Progenitor cell of endocrine pancreas (in vitro differentiated cells): ENCODE measurements around the gene EMCN. TPM values are rescaled to one million over a fixed set of nuclear protein-coding genes. Genes with fewer than 3 reads are reported as not detected.
"Not testable (repeated sequence)": the region's sequence is repeated elsewhere in the genome, so short reads cannot be mapped to it uniquely, and the experiment has no call there.

Experiments
- DNase-seq: peaks from one replicate; pipeline ENCODE4 v3.0.0; 2021; ENCODE audit warnings: low spot score; ENCODE audit not compliant: unreplicated experiment
- H3K27ac Mint-ChIP-seq: 2 replicates; pipeline ENCODE4 v1.8.0; 2021; ENCODE audit warnings: mild to moderate bottlenecking, moderate library complexity, mixed read lengths
- H3K27me3 Mint-ChIP-seq: 2 replicates; pipeline ENCODE4 v1.8.0; 2021; ENCODE audit warnings: mixed read lengths
- H3K36me3 Mint-ChIP-seq: 2 replicates; pipeline ENCODE4 v1.8.0; 2022; ENCODE audit warnings: mixed read lengths; ENCODE audit not compliant: insufficient read depth
- H3K4me1 Mint-ChIP-seq: 2 replicates; pipeline ENCODE4 v1.8.0; 2021; ENCODE audit warnings: low read depth, mixed read lengths
- H3K4me3 Mint-ChIP-seq: 2 replicates; pipeline ENCODE4 v1.8.0; 2021; ENCODE audit warnings: low read depth, mild to moderate bottlenecking, moderate library complexity, mixed read lengths
- H3K9me3 Mint-ChIP-seq: 2 replicates; pipeline ENCODE4 v1.8.0; 2021; ENCODE audit warnings: low read depth, mixed read lengths
- total RNA-seq: library from RNA; stranded (reverse); gene quantifications from 2 replicates; pipeline ENCODE4 v1.2.1, GENCODE V29; 2021
- TF ChIP-seq, protein P1 (sequence below): fragments of 200-600 bp; sonication (generic); IDR thresholded peaks from one replicate; pipeline ENCODE4 v1.5.0; 2021; ENCODE audit warnings: antibody characterized with exemption, mild to moderate bottlenecking; ENCODE audit not compliant: unreplicated experiment

The EMCN gene
- total RNA-seq, 1 donor from 2014 or later, result not detected

DNA sequence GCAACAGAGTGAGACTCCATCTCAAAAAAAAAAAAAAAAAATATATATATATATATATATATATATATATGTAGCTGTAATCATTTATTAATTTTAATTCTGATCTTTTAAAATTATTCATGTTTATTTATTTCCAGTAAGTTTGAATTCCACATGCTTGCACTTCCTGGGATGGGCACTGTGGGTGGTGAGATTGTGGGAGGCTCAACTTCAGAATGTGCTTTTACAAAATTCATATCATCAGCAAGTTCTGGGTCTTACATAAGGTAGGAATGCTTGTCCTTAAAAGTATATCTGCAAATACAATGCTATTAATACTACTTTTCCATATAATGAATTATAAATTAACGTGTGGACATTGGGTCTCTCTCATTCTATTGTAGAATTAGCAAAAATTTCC lies 156.5 kb downstream of the EMCN start:
- Mint-ChIP-seq H3K27ac (no peak overlapping the region), H3K4me1 (no peaks in the 10 kb centered on the region), H3K27me3 (no peaks in the 10 kb centered on the region), H3K4me3 (no peak overlapping the region), H3K9me3 (peaks cover 16% of the 10 kb centered on the region), H3K36me3 (no peaks in the 10 kb centered on the region)
- DNase-seq, result no peak
- TF ChIP-seq, protein P1, sequence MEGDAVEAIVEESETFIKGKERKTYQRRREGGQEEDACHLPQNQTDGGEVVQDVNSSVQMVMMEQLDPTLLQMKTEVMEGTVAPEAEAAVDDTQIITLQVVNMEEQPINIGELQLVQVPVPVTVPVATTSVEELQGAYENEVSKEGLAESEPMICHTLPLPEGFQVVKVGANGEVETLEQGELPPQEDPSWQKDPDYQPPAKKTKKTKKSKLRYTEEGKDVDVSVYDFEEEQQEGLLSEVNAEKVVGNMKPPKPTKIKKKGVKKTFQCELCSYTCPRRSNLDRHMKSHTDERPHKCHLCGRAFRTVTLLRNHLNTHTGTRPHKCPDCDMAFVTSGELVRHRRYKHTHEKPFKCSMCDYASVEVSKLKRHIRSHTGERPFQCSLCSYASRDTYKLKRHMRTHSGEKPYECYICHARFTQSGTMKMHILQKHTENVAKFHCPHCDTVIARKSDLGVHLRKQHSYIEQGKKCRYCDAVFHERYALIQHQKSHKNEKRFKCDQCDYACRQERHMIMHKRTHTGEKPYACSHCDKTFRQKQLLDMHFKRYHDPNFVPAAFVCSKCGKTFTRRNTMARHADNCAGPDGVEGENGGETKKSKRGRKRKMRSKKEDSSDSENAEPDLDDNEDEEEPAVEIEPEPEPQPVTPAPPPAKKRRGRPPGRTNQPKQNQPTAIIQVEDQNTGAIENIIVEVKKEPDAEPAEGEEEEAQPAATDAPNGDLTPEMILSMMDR, result no peak

DNA sequence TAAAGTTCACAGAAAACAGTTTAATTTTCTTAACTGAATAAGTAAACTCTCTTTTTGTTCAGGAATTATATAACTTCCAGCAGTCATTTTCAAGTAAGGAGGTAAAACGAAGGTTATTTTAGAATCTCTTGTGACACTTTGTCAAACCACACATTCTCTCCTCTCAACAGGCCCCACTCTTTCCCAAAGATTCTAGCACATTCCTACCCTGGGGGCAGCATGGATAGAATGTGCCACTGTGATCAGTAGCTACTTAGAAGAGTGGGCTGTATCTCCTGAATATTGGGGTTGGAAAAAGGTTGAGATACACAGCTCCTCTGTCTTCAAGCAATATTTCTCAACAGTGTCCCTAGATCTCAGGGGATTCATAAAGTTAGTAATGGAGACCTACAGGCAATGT lies 157.6 kb downstream of the EMCN start:
- no peak for DNase-seq
- TF ChIP-seq, protein P1, result no peak
- Mint-ChIP-seq H3K4me1 (no peaks in the 10 kb centered on the region), H3K27ac (no peak overlapping the region), H3K9me3 (peaks cover 16% of the 10 kb centered on the region), H3K27me3 (no peaks in the 10 kb centered on the region), H3K36me3 (no peaks in the 10 kb centered on the region), H3K4me3 (no peak overlapping the region)

DNA sequence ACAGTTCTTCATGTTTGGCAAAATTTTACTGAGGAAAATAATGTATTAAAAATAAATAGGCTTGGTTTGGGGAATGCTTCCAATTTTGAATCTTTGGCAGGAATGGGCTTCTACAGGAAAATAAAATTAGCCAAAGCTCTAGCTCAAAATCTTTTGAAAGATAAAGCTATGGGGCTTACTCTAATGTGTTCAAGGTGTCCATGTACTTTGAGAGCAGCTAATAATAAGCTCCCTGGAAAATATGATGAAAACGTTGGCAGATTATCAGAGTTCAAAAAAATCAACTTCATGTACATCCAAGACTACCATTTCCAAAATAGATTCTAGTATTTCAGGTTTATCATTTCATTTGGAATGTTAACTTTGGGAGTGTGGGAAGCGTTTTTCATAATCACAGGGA lies 158.4 kb downstream of the EMCN start:
- no peak overlapping the region for H3K27ac Mint-ChIP-seq

DNA sequence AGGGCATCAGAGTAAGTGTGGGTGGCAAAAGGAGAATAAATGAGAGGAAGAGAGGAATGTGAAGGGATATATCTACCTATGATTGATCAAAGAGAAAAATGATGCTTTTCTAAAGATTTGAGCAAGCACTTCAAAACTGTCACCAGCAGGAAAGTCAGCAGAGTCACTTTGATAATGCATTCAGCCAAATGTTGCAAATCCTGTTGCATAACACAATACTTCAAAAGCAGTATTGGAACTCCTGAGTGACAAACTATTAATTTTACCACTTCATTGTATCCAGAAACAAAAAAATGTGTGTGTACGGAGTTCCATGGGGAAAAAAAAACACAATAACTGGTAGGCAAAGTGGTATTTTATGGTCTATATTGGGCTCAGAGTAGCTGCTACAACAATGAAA lies 160.3 kb downstream of the EMCN start:
- DNase-seq, result no peak
- H3K4me3 Mint-ChIP-seq, result no peak overlapping the region
- H3K27me3 Mint-ChIP-seq, result no peaks in the 10 kb centered on the region
- H3K4me1 Mint-ChIP-seq, result no peaks in the 10 kb centered on the region
- peaks cover 16% of the 10 kb centered on the region for H3K9me3 Mint-ChIP-seq
- no peaks in the 10 kb centered on the region for H3K36me3 Mint-ChIP-seq
- H3K27ac Mint-ChIP-seq, result no peak overlapping the region
- TF ChIP-seq, protein P1, result no peak

More for the DNA sequence above, 158.4 kb downstream of the EMCN start:
- peaks cover 16% of the 10 kb centered on the region for H3K9me3 Mint-ChIP-seq
- H3K36me3 Mint-ChIP-seq, result no peaks in the 10 kb centered on the region
- no peaks in the 10 kb centered on the region for H3K27me3 Mint-ChIP-seq
- no peaks in the 10 kb centered on the region for H3K4me1 Mint-ChIP-seq
- TF ChIP-seq, protein P1, result no peak
- no peak for DNase-seq
- H3K4me3 Mint-ChIP-seq, result no peak overlapping the region

DNA sequence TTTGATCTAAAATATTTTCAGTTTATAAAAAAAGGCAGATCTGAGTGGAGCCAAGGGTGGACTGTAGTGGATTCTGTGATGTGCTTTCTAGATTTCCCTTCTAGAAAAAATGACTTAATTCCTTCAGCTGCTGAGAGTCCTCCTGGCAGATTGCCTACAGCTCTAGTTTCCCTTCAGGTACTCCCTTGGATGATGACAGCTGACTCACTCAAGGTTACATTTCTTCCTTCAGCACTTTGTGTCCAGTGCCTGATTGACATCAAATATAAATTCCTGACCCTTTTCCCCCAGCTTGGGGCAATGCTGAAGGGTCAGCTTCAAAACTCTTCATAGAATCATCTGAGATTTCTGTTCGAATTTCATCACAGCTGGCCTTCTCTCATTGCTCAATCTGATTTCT lies 161.7 kb downstream of the EMCN start:
- Mint-ChIP-seq H3K9me3 (peaks cover 19% of the 10 kb centered on the region), H3K27ac (no peak overlapping the region), H3K27me3 (no peaks in the 10 kb centered on the region), H3K36me3 (no peaks in the 10 kb centered on the region), H3K4me3 (no peak overlapping the region), H3K4me1 (no peaks in the 10 kb centered on the region)
- DNase-seq, result no peak
- TF ChIP-seq, protein P1, result no peak

DNA sequence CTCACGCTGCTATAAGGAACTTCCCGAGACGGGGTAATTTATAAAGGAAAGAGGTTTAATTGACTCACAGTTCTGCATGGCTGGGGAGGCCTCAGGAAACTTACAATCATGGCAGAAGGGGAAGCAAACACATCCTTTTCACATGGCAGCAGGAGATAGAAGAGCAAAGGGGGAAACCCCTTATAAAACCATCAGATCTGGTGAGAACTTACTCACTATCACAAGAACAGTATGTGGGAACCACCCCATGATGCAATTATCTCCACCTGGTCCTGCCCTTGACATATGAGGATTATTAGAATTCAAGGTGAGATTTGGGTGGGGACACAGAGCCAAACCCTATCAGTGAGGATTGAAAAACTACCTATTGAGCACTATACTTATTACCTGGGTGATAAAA lies 165.5 kb downstream of the EMCN start:
- H3K36me3 Mint-ChIP-seq, H3K4me3 Mint-ChIP-seq, H3K27me3 Mint-ChIP-seq, DNase-seq, H3K27ac Mint-ChIP-seq, H3K4me1 Mint-ChIP-seq, H3K9me3 Mint-ChIP-seq: not testable (repeated sequence)
